Transverse colon (tissue), 4 donors: ENCODE measurements around the gene UCK1.

Experiments used
- POLR2A ChIP-seq: fragments of 450-650 bp; IDR thresholded peaks from one replicate; pipeline ENCODE4 v1.6.1; 2016; ENCODE audit warnings: antibody characterized with exemption, mild to moderate bottlenecking, moderate library complexity
- POLR2AphosphoS5 ChIP-seq, 3 donors: sonication (generic); formaldehyde crosslinking; IDR thresholded peaks; one replicate each; pipeline ENCODE4 v1.6.1; 2016; ENCODE audit warnings: antibody characterized with exemption in 3 of 3
- TF ChIP-seq, protein P1 (sequence below), 5 experiments: fragments of 200-600 bp in 3 of 5; fragments of 450-650 bp in 2 of 5; sonication (generic) in 3 of 5; IDR thresholded peaks; 1 replicate in 2 of 5; 2 replicates in 3 of 5; pipeline ENCODE4 v1.5.1; 2016 to 2017; ENCODE audit warnings: antibody characterized with exemption in 5 of 5, inconsistent platforms in 3 of 5, mild to moderate bottlenecking in 2 of 5, moderate library complexity in 1 of 5

DNA sequence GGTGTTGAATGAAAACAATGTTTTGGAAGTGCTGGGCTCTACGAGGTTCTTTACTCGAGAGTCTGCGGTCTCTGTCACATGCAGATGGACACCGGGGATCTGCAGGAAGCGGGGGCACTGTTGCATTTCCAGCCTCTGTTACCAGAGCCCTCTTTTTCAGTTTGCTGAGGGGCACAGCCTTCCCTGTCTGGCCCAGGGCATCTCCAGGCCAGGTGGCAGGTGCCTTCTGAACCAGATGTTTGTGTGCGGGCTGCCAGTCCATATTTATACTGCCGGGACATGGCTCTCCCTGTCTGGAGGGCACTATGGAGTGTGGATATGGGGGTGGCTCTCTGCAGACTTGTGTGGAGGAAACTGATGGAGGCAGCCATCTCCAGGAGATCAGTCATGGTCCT is 47.0 kb downstream of the UCK1 start:
- TF ChIP-seq POLR2A (no peak), POLR2AphosphoS5 (IDR thresholded peaks at IDR 0.05) (no peak)
- TF ChIP-seq, protein P1, sequence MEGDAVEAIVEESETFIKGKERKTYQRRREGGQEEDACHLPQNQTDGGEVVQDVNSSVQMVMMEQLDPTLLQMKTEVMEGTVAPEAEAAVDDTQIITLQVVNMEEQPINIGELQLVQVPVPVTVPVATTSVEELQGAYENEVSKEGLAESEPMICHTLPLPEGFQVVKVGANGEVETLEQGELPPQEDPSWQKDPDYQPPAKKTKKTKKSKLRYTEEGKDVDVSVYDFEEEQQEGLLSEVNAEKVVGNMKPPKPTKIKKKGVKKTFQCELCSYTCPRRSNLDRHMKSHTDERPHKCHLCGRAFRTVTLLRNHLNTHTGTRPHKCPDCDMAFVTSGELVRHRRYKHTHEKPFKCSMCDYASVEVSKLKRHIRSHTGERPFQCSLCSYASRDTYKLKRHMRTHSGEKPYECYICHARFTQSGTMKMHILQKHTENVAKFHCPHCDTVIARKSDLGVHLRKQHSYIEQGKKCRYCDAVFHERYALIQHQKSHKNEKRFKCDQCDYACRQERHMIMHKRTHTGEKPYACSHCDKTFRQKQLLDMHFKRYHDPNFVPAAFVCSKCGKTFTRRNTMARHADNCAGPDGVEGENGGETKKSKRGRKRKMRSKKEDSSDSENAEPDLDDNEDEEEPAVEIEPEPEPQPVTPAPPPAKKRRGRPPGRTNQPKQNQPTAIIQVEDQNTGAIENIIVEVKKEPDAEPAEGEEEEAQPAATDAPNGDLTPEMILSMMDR (IDR thresholded peaks at IDR 0.05) = no peak
